GM12878 (cell line): ENCODE measurements around the gene PMEL. TPM values are rescaled to one million over a fixed set of nuclear protein-coding genes. Genes with fewer than 3 reads are reported as not detected.

Experiments used
- ATAC-seq: fragments of 200-7000 bp; cut with Tn5 transposase; 3 replicates; pipeline ENCODE4 v1.9.1; 2020; ENCODE audit warnings: mild to moderate bottlenecking, moderate library complexity
- BruUV-seq: library from RNA; stranded (reverse); fragments of 400-500 nt; replicated peaks from 2 replicates; lab custom pipeline; 2021; lab: Mats Ljungman, UMichigan
- CTCF ChIA-PET: fragments of 300-600 bp; sonication (Branson Sonifier 250); formaldehyde crosslinking; extraction: SDS; loops from one replicate; lab custom pipeline; 2021; ENCODE audit warnings: inconsistent platforms; lab: Yijun Ruan, JAX
- POLR2A ChIA-PET: fragments of 350-600 bp; formaldehyde crosslinking; extraction: SDS; loops from one replicate; lab custom pipeline; 2021; ENCODE audit warnings: inconsistent platforms; lab: Charles Lee
- RAD21 ChIA-PET: fragments of 300-600 bp; sonication (Branson Sonifier 250); formaldehyde crosslinking; loops from one replicate; lab custom pipeline; 2023; ENCODE audit warnings: antibody characterized with exemption; ENCODE audit not compliant: unreplicated experiment; lab: Charles Lee
- SMC1A ChIA-PET: fragments of 300-600 bp; sonication (Branson Sonifier 250); formaldehyde crosslinking; loops from one replicate; lab custom pipeline; 2023; ENCODE audit not compliant: unreplicated experiment, uncharacterized antibody; lab: Charles Lee
- DNase-seq: peaks from one replicate; pipeline ENCODE4 v3.0.0-alpha.2; 2011; ENCODE audit warnings: low read depth, low spot score
- FAIRE-seq: peaks from 3 replicates; lab custom pipeline; 2011; peaks lifted over from hg19 to GRCh38; lab: Jason Lieb, UNC
- H2AFZ ChIP-seq: 2 replicates; pipeline ENCODE4 v1.6.0; 2011; ENCODE audit warnings: low read depth, low read length, control low read depth; ENCODE audit not compliant: control insufficient read depth
- H3K27ac ChIP-seq: 2 replicates; pipeline ENCODE4 v1.5.1; 2011; ENCODE audit warnings: control low read depth; ENCODE audit not compliant: control insufficient read depth, insufficient read depth
- H3K27me3 ChIP-seq, 2 experiments: replicated peaks in 1 of 2; 2 replicates each; pipeline versions ENCODE4 v1.6.0 to v1.6.1; 2011; ENCODE audit warnings: low read length in 1 of 2; ENCODE audit not compliant: control insufficient read depth in 2 of 2, insufficient read depth in 2 of 2
- H3K36me3 ChIP-seq, 2 experiments: 2 replicates each; pipeline ENCODE4 v1.5.1; 2011; ENCODE audit warnings: low read length in 1 of 2; ENCODE audit not compliant: control insufficient read depth in 2 of 2, insufficient read depth in 2 of 2
- H3K4me1 ChIP-seq: 2 replicates; pipeline ENCODE4 v1.6.1; 2011; ENCODE audit warnings: mild to moderate bottlenecking, low read length, moderate library complexity, mixed read lengths; ENCODE audit not compliant: control insufficient read depth, insufficient read depth
- H3K4me2 ChIP-seq: 2 replicates; pipeline ENCODE4 v1.6.0; 2011; ENCODE audit warnings: control low read depth; ENCODE audit not compliant: control insufficient read depth, insufficient read depth
- H3K4me3 ChIP-seq: fragments of 200-600 bp; sonication (generic); 2 replicates; pipeline ENCODE4 v1.5.1; 2016
- H3K79me2 ChIP-seq: 2 replicates; pipeline ENCODE4 v1.6.0; 2011; ENCODE audit warnings: low read length; ENCODE audit not compliant: control insufficient read depth, insufficient read depth
- H3K9ac ChIP-seq: 2 replicates; pipeline ENCODE4 v1.8.0; 2011; ENCODE audit warnings: low read length, control low read depth, mixed read lengths; ENCODE audit not compliant: control insufficient read depth, insufficient read depth
- H3K9me3 ChIP-seq: replicated peaks from 3 replicates; pipeline ENCODE4 v1.5.1; 2011; ENCODE audit warnings: mild to moderate bottlenecking, low read length; ENCODE audit not compliant: control insufficient read depth, insufficient read depth
- H4K20me1 ChIP-seq: 2 replicates; pipeline ENCODE4 v1.6.0; 2011; ENCODE audit not compliant: control insufficient read depth, insufficient read depth
- GATAD2B ChIP-seq: fragments of 450-650 bp; conservative IDR thresholded peaks from 2 replicates; pipeline ENCODE4 v1.6.1; 2017; ENCODE audit warnings: low read depth, mild to moderate bottlenecking, moderate library complexity
- JUNB ChIP-seq: IDR thresholded peaks from 2 replicates; pipeline ENCODE4 v1.6.1; 2016; ENCODE audit warnings: antibody characterized with exemption, mild to moderate bottlenecking
- NR2C1 ChIP-seq: fragments of 450-650 bp; IDR thresholded peaks from 2 replicates; pipeline ENCODE4 v1.6.1; 2017; ENCODE audit warnings: antibody characterized with exemption, mild to moderate bottlenecking, moderate library complexity
- PAX8 ChIP-seq: fragments of 450-650 bp; IDR thresholded peaks from 2 replicates; pipeline ENCODE4 v1.6.1; 2017; ENCODE audit warnings: mild to moderate bottlenecking, moderate library complexity
- PML ChIP-seq: IDR thresholded peaks from 2 replicates; pipeline ENCODE4 v1.6.1; 2012; ENCODE audit warnings: low read length, inconsistent platforms
- POLR2AphosphoS2 ChIP-seq: IDR thresholded peaks from 2 replicates; pipeline ENCODE4 v1.6.1; 2011; ENCODE audit warnings: low read depth, mild to moderate bottlenecking, low read length, improper control_type of control experiment, moderate library complexity
- RELA ChIP-seq: fragments of 450-650 bp; IDR thresholded peaks from 2 replicates; pipeline ENCODE4 v1.8.0; 2014; ENCODE audit warnings: borderline replicate concordance; ENCODE audit not compliant: partially characterized antibody
- SUZ12 ChIP-seq: fragments of 200-600 bp; sonication (generic); IDR thresholded peaks from one replicate; pipeline ENCODE4 v1.6.1; 2018; ENCODE audit warnings: antibody characterized with exemption, mild to moderate bottlenecking; ENCODE audit not compliant: unreplicated experiment
- ZBTB33 ChIP-seq: fragments of 450-650 bp; IDR thresholded peaks from 2 replicates; pipeline ENCODE4 v1.6.1; 2017; ENCODE audit warnings: mild to moderate bottlenecking
- ZZZ3 ChIP-seq: IDR thresholded peaks from 2 replicates; pipeline ENCODE4 v1.6.1; 2011; ENCODE audit warnings: low read depth; ENCODE audit not compliant: control insufficient read depth, insufficient read length
- WGBS: methylation state at CpG from one replicate; pipeline ENCODE4 v1.1.6; 2016; ENCODE audit warnings: low lambda C conversion rate; ENCODE audit not compliant: insufficient replicate concordance, insufficient coverage; ENCODE audit errors: missing lambda C conversion rate; 5-methylcytosine and 5-hydroxymethylcytosine counted together
- in situ Hi-C: fragments of 300-500 bp; cut with MboI; formaldehyde crosslinking; loops from 9 replicates; pipeline ENCODE4 v1.14.3; 2018; ENCODE audit warnings: mixed read lengths
- intact Hi-C: fragments of 100-400 bp; cut with micrococcal nuclease; formaldehyde crosslinking; loops from one replicate; pipeline ENCODE4 v1.14.2; 2022; ENCODE audit not compliant: unreplicated experiment
- polyA plus RNA-seq, 11 experiments: library from polyadenylated mRNA; depleted of rRNA in 4 of 11; unstranded in 6 of 11; stranded (reverse) in 5 of 11; fragments of >200 nt; fragmentation: Nextera tagmentation in 4 of 11; fragmentation: Illumina TruSeq in 1 of 11; extraction: Ambion mirVana in 4 of 11; extraction: Trizol in 1 of 11; gene quantifications; 1 replicate in 1 of 11; 2 replicates in 10 of 11; pipeline versions ENCODE4 v1.2.1 to v1.2.3, GENCODE V29; 2011 to 2016; ENCODE audit warnings: inconsistent platforms in 2 of 11, missing spikeins in 2 of 11, low read depth in 1 of 11
- total RNA-seq, 4 experiments: library from RNA; depleted of rRNA in 3 of 4; stranded (reverse); fragments of >200 nt in 3 of 4; fragmentation: Illumina TruSeq in 1 of 4; extraction: Trizol in 1 of 4; gene quantifications; 2 replicates each; pipeline versions ENCODE4 v1.2.1 to v1.2.3, GENCODE V29; 2013 to 2021
- TF ChIP-seq, protein P1 (sequence below): fragments of 450-650 bp; formaldehyde crosslinking; IDR thresholded peaks from 2 replicates; pipeline ENCODE4 v1.4.0; 2020; ENCODE audit warnings: mild to moderate bottlenecking, moderate library complexity
- TF ChIP-seq, protein P2 (sequence below): IDR thresholded peaks from 2 replicates; pipeline ENCODE4 v1.6.1; 2011; ENCODE audit warnings: borderline replicate concordance, low read depth, mild to moderate bottlenecking, moderate library complexity, mixed read lengths, low read length; ENCODE audit not compliant: insufficient read depth; ENCODE audit errors: extremely low read length
- TF ChIP-seq, protein P3 (sequence below): fragments of 450-650 bp; IDR thresholded peaks from 2 replicates; pipeline ENCODE4 v1.6.1; 2018; ENCODE audit warnings: mild to moderate bottlenecking, low read depth, moderate library complexity; ENCODE audit not compliant: partially characterized antibody

PMEL gene
- total and polyA plus RNA-seq, 10 of the 15 experiments (the other 5 are each of a cell fraction or from before 2014, with no cell fraction given), result 0.32 to 1.6 (median 0.56) TPM

GRCh38 chr12:56013482-56013881, 47.6 kb upstream of the PMEL start:
- no peak overlapping the region for H3K9ac ChIP-seq
- H3K4me1 ChIP-seq, result no peaks in the 10 kb centered on the region
- in situ Hi-C loops (no loop called here), intact Hi-C loops (no loop called here)
- ChIA-PET CTCF (interaction anchor here (0.7 to 1.9 kb wide), 2 partner anchors 18 to 73 kb away, joined by 3 to 7 read pairs; no protein-coding TSS in a partner anchor), SMC1A (interaction anchor here (0.7 kb wide), 1 partner anchor 275 kb away, joined by 3 read pairs; no protein-coding TSS in a partner anchor), RAD21 (interaction anchor here (0.8 to 1.7 kb wide), 2 partner anchors 16 to 275 kb away, joined by 3 to 6 read pairs; no protein-coding TSS in a partner anchor), POLR2A (interaction anchor here (0.6 kb wide), 1 partner anchor 9 kb away, joined by 8 read pairs; no protein-coding TSS in a partner anchor)
- DNase-seq (no peak), ATAC-seq (no peak), FAIRE-seq (no peak)
- 95% methylated on average over 5 of the region's 5 CpGs for WGBS
- no peaks in the 10 kb centered on the region for H3K79me2 ChIP-seq
- H3K4me3 ChIP-seq, result no peak overlapping the region
- BruUV-seq, result no TSS peak
- no peak overlapping the region for H3K27ac ChIP-seq
- no peak overlapping the region for H2AFZ ChIP-seq
- no peaks in the 10 kb centered on the region for H4K20me1 ChIP-seq
- no peaks in the 10 kb centered on the region for H3K36me3 ChIP-seq
- H3K27me3 ChIP-seq, result no peaks in the 10 kb centered on the region
- no peaks in the 10 kb centered on the region for H3K9me3 ChIP-seq
- H3K4me2 ChIP-seq, result no peak overlapping the region
- TF ChIP-seq, protein P1, sequence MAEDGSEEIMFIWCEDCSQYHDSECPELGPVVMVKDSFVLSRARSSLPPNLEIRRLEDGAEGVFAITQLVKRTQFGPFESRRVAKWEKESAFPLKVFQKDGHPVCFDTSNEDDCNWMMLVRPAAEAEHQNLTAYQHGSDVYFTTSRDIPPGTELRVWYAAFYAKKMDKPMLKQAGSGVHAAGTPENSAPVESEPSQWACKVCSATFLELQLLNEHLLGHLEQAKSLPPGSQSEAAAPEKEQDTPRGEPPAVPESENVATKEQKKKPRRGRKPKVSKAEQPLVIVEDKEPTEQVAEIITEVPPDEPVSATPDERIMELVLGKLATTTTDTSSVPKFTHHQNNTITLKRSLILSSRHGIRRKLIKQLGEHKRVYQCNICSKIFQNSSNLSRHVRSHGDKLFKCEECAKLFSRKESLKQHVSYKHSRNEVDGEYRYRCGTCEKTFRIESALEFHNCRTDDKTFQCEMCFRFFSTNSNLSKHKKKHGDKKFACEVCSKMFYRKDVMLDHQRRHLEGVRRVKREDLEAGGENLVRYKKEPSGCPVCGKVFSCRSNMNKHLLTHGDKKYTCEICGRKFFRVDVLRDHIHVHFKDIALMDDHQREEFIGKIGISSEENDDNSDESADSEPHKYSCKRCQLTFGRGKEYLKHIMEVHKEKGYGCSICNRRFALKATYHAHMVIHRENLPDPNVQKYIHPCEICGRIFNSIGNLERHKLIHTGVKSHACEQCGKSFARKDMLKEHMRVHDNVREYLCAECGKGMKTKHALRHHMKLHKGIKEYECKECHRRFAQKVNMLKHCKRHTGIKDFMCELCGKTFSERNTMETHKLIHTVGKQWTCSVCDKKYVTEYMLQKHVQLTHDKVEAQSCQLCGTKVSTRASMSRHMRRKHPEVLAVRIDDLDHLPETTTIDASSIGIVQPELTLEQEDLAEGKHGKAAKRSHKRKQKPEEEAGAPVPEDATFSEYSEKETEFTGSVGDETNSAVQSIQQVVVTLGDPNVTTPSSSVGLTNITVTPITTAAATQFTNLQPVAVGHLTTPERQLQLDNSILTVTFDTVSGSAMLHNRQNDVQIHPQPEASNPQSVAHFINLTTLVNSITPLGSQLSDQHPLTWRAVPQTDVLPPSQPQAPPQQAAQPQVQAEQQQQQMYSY (CRISPR knock-in tag), result no peak
- TF ChIP-seq NR2C1 (no peak), ZZZ3 (no peak), PAX8 (no peak), PML (no peak), GATAD2B (no peak), RELA (no peak), POLR2AphosphoS2 (no peak), SUZ12 (no peak), ZBTB33 (no peak), JUNB (no peak)
- TF ChIP-seq, protein P2, sequence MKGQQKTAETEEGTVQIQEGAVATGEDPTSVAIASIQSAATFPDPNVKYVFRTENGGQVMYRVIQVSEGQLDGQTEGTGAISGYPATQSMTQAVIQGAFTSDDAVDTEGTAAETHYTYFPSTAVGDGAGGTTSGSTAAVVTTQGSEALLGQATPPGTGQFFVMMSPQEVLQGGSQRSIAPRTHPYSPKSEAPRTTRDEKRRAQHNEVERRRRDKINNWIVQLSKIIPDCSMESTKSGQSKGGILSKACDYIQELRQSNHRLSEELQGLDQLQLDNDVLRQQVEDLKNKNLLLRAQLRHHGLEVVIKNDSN, result no peak
- TF ChIP-seq, protein P3, sequence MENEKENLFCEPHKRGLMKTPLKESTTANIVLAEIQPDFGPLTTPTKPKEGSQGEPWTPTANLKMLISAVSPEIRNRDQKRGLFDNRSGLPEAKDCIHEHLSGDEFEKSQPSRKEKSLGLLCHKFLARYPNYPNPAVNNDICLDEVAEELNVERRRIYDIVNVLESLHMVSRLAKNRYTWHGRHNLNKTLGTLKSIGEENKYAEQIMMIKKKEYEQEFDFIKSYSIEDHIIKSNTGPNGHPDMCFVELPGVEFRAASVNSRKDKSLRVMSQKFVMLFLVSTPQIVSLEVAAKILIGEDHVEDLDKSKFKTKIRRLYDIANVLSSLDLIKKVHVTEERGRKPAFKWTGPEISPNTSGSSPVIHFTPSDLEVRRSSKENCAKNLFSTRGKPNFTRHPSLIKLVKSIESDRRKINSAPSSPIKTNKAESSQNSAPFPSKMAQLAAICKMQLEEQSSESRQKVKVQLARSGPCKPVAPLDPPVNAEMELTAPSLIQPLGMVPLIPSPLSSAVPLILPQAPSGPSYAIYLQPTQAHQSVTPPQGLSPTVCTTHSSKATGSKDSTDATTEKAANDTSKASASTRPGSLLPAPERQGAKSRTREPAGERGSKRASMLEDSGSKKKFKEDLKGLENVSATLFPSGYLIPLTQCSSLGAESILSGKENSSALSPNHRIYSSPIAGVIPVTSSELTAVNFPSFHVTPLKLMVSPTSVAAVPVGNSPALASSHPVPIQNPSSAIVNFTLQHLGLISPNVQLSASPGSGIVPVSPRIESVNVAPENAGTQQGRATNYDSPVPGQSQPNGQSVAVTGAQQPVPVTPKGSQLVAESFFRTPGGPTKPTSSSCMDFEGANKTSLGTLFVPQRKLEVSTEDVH, result no peak
